SU-DHL-6 (cell line): ENCODE results near the gene FBXO11.

Experiments used
- H2AFZ ChIP-seq: fragments of 200-600 bp; sonication (generic); 2 replicates; pipeline ENCODE4 v1.6.1; 2014; ENCODE audit warnings: low read depth, mild to moderate bottlenecking, moderate library complexity, mixed read lengths, antibody characterized with exemption, low read length; ENCODE audit not compliant: severe bottlenecking
- H3F3A ChIP-seq: fragments of 200-600 bp; shearing (Covaris generic); 2 replicates; pipeline ENCODE4 v1.6.0; 2016; ENCODE audit warnings: antibody characterized with exemption, mild to moderate bottlenecking; ENCODE audit not compliant: insufficient read depth
- H3K27ac ChIP-seq: fragments of 200-600 bp; sonication (generic); 2 replicates; pipeline ENCODE4 v1.5.1; 2016; ENCODE audit warnings: low read depth, mild to moderate bottlenecking, low read length, moderate library complexity, mixed read lengths
- H3K27me3 ChIP-seq: fragments of 200-600 bp; sonication (generic), shearing (Covaris generic); 2 replicates; pipeline ENCODE4 v1.6.0; 2014; ENCODE audit warnings: mild to moderate bottlenecking, low read length
- H3K36me3 ChIP-seq: fragments of 200-600 bp; sonication (generic); 2 replicates; pipeline ENCODE4 v1.6.1; 2014; ENCODE audit warnings: mild to moderate bottlenecking, low read length, mixed read lengths
- H3K4me2 ChIP-seq: fragments of 300-600, 200-600 bp; shearing (Covaris generic), sonication (generic); 2 replicates; pipeline ENCODE4 v1.6.0; 2014; ENCODE audit warnings: low read length, low read depth, mild to moderate bottlenecking; ENCODE audit not compliant: poor library complexity, severe bottlenecking
- H3K4me3 ChIP-seq: fragments of 200-600 bp; sonication (generic); 2 replicates; pipeline ENCODE4 v1.5.1; 2014; ENCODE audit warnings: antibody characterized with exemption, low read length, mild to moderate bottlenecking, mixed read lengths; ENCODE audit not compliant: insufficient read depth, poor library complexity, severe bottlenecking
- H3K79me2 ChIP-seq: fragments of 200-600 bp; sonication (generic); 2 replicates; pipeline ENCODE4 v1.6.1; 2014; ENCODE audit warnings: mild to moderate bottlenecking, low read length, moderate library complexity; ENCODE audit not compliant: insufficient read depth
- H3K9ac ChIP-seq: fragments of 200-600 bp; sonication (generic); 2 replicates; pipeline ENCODE4 v1.7.0; 2014; ENCODE audit warnings: mild to moderate bottlenecking, low read length
- H3K9me2 ChIP-seq: fragments of 200-600 bp; sonication (generic); replicated peaks from 2 replicates; pipeline ENCODE4 v1.6.1; 2014; ENCODE audit warnings: low read length; ENCODE audit not compliant: insufficient read depth
- H3K9me3 ChIP-seq: fragments of 200-600 bp; sonication (generic); 2 replicates; pipeline ENCODE4 v1.6.1; 2014; ENCODE audit warnings: low read length, mixed read lengths; ENCODE audit not compliant: insufficient read depth
- H4K20me1 ChIP-seq: fragments of 200-600 bp; sonication (generic); 2 replicates; pipeline ENCODE4 v1.6.1; 2014; ENCODE audit warnings: low read depth, mild to moderate bottlenecking, antibody characterized with exemption, low read length, moderate library complexity, mixed read lengths
- CTCF ChIP-seq: fragments of 200-600 bp; sonication (generic); IDR thresholded peaks from one replicate; pipeline ENCODE4 v1.5.1; 2017; ENCODE audit warnings: antibody characterized with exemption, mild to moderate bottlenecking, low read length, moderate library complexity; ENCODE audit not compliant: insufficient read depth, poor library complexity, severe bottlenecking
- EZH2phosphoT487 ChIP-seq: fragments of 200-600 bp; sonication (generic), shearing (Covaris generic); conservative IDR thresholded peaks from 2 replicates; pipeline ENCODE4 v1.6.1; 2018; ENCODE audit warnings: mild to moderate bottlenecking, antibody characterized with exemption, low read length, moderate library complexity, mixed read lengths

FBXO11 gene

GRCh38 chr2:47783486-47784351, 122.6 kb downstream of the FBXO11 start:
- H3K9ac ChIP-seq, result peak overlapping the region; percentile 98
- H3K9me3 ChIP-seq, result no peaks in the 10 kb centered on the region
- peak overlapping the region; percentile 82 for H3K4me2 ChIP-seq
- H4K20me1 ChIP-seq, result peaks cover 32% of the 10 kb centered on the region
- peak overlapping the region; percentile 93 for H3K27ac ChIP-seq
- H3K27me3 ChIP-seq, result no peaks in the 10 kb centered on the region
- H3K79me2 ChIP-seq, result peaks cover 58% of the 10 kb centered on the region
- peaks cover 12% of the 10 kb centered on the region for H3K36me3 ChIP-seq
- peak overlapping the region; percentile 100 for H3K4me3 ChIP-seq
- H3F3A ChIP-seq, result peaks cover 59% of the 10 kb centered on the region
- TF ChIP-seq EZH2phosphoT487 (no peak), CTCF (no peak)
- H2AFZ ChIP-seq, result no peak overlapping the region
- H3K9me2 ChIP-seq, result no peaks in the 10 kb centered on the region

- Histone ChIP-seq H3K79me2 (peaks cover 50% of the 10 kb centered on the region), H3K4me3 (peak within 1 kb of the TSS; percentile 100)
Measured at GRCh38 chr2:47782671-47783485, 123.4 kb downstream of the FBXO11 start, which contains the start of gene MSH6. TSS of gene MSH6 (plus strand) at chr2:47783145. CDS start at chr2:47783234, 89 bp downstream.

GRCh38 chr2:47782381-47782670, 124.0 kb downstream of the FBXO11 start:
- H3K27me3 ChIP-seq, result no peaks in the 10 kb centered on the region
- H2AFZ ChIP-seq, result no peak overlapping the region
- peak overlapping the region; percentile 93 for H3K27ac ChIP-seq
- H3K9me3 ChIP-seq, result no peaks in the 10 kb centered on the region
- TF ChIP-seq EZH2phosphoT487 (no peak), CTCF (no peak)
- peaks cover 44% of the 10 kb centered on the region for H3K79me2 ChIP-seq
- H3K4me2 ChIP-seq, result peak overlapping the region; percentile 86
- peak overlapping the region; percentile 98 for H3K9ac ChIP-seq
- H3F3A ChIP-seq, result peaks cover 63% of the 10 kb centered on the region
- H3K4me3 ChIP-seq, result peak overlapping the region; percentile 60
- no peaks in the 10 kb centered on the region for H3K9me2 ChIP-seq
- H4K20me1 ChIP-seq, result peaks cover 25% of the 10 kb centered on the region
- peaks cover 12% of the 10 kb centered on the region for H3K36me3 ChIP-seq

More at GRCh38 chr2:47782671-47783485, 123.4 kb downstream of the FBXO11 start, which contains the start of gene MSH6:
- no peak within 1 kb of the TSS for H2AFZ ChIP-seq
- H3K9ac ChIP-seq, result peak within 1 kb of the TSS; percentile 98
- H3F3A ChIP-seq, result peaks cover 66% of the 10 kb centered on the region
- H3K9me2 ChIP-seq, result no peaks in the 10 kb centered on the region
- H4K20me1 ChIP-seq, result peaks cover 31% of the 10 kb centered on the region
- H3K27me3 ChIP-seq, result no peaks in the 10 kb centered on the region
- H3K27ac ChIP-seq, result peak within 1 kb of the TSS; percentile 93
- H3K36me3 ChIP-seq, result peaks cover 12% of the 10 kb centered on the region
- H3K9me3 ChIP-seq, result no peaks in the 10 kb centered on the region
- no peak for TF ChIP-seq CTCF
- TF ChIP-seq EZH2phosphoT487, result no peak
- H3K4me2 ChIP-seq, result peak within 1 kb of the TSS; percentile 86
